Progenitor cell of endocrine pancreas (in vitro differentiated cells): ENCODE measurements around the gene NPTN. TPM values are rescaled to one million over a fixed set of nuclear protein-coding genes. Genes with fewer than 3 reads are reported as not detected.

Experiments
- DNase-seq: peaks from one replicate; pipeline ENCODE4 v3.0.0; 2021; ENCODE audit warnings: low spot score; ENCODE audit not compliant: unreplicated experiment
- H3K27ac Mint-ChIP-seq: 2 replicates; pipeline ENCODE4 v1.8.0; 2021; ENCODE audit warnings: mild to moderate bottlenecking, moderate library complexity, mixed read lengths
- H3K27me3 Mint-ChIP-seq: 2 replicates; pipeline ENCODE4 v1.8.0; 2021; ENCODE audit warnings: mixed read lengths
- H3K36me3 Mint-ChIP-seq: 2 replicates; pipeline ENCODE4 v1.8.0; 2022; ENCODE audit warnings: mixed read lengths; ENCODE audit not compliant: insufficient read depth
- H3K4me1 Mint-ChIP-seq: 2 replicates; pipeline ENCODE4 v1.8.0; 2021; ENCODE audit warnings: low read depth, mixed read lengths
- H3K4me3 Mint-ChIP-seq: 2 replicates; pipeline ENCODE4 v1.8.0; 2021; ENCODE audit warnings: low read depth, mild to moderate bottlenecking, moderate library complexity, mixed read lengths
- H3K9me3 Mint-ChIP-seq: 2 replicates; pipeline ENCODE4 v1.8.0; 2021; ENCODE audit warnings: low read depth, mixed read lengths
- CTCF ChIP-seq: fragments of 200-600 bp; sonication (generic); IDR thresholded peaks from one replicate; pipeline ENCODE4 v1.5.0; 2021; ENCODE audit warnings: antibody characterized with exemption, mild to moderate bottlenecking; ENCODE audit not compliant: unreplicated experiment
- total RNA-seq: library from RNA; stranded (reverse); gene quantifications from 2 replicates; pipeline ENCODE4 v1.2.1, GENCODE V29; 2021

NPTN gene
- total RNA-seq, 1 donor from 2014 or later = 81.1 TPM

- DNase-seq = no peak
- no peak for TF ChIP-seq CTCF
- peaks cover 2% of the 10 kb centered on the region for H3K9me3 Mint-ChIP-seq
- H3K36me3 Mint-ChIP-seq = no peaks in the 10 kb centered on the region
- no peak overlapping the region for H3K27ac Mint-ChIP-seq
- H3K4me1 Mint-ChIP-seq = peaks cover 1% of the 10 kb centered on the region
- no peak overlapping the region for H3K4me3 Mint-ChIP-seq
- H3K27me3 Mint-ChIP-seq = no peaks in the 10 kb centered on the region
Measured at GRCh38 chr15:73530649-73531048, 102.5 kb downstream of the NPTN start.

- no peak overlapping the region for H3K27ac Mint-ChIP-seq
- H3K36me3 Mint-ChIP-seq = no peaks in the 10 kb centered on the region
- no peak for TF ChIP-seq CTCF
- H3K4me1 Mint-ChIP-seq = peaks cover 1% of the 10 kb centered on the region
- peaks cover 2% of the 10 kb centered on the region for H3K9me3 Mint-ChIP-seq
- DNase-seq = no peak
- H3K27me3 Mint-ChIP-seq = no peaks in the 10 kb centered on the region
- no peak overlapping the region for H3K4me3 Mint-ChIP-seq
Measured at GRCh38 chr15:73527598-73527997, 105.6 kb downstream of the NPTN start.

- H3K9me3 Mint-ChIP-seq = no peaks in the 10 kb centered on the region
- no peak for DNase-seq
- no peaks in the 10 kb centered on the region for H3K27me3 Mint-ChIP-seq
- no peak overlapping the region for H3K27ac Mint-ChIP-seq
- TF ChIP-seq CTCF = no peak
- H3K36me3 Mint-ChIP-seq = no peaks in the 10 kb centered on the region
- no peaks in the 10 kb centered on the region for H3K4me1 Mint-ChIP-seq
- no peak overlapping the region for H3K4me3 Mint-ChIP-seq
Measured at GRCh38 chr15:73524919-73525318, 108.3 kb downstream of the NPTN start.

- Mint-ChIP-seq H3K9me3 (no peaks in the 10 kb centered on the region), H3K4me1 (peaks cover 3% of the 10 kb centered on the region), H3K36me3 (no peaks in the 10 kb centered on the region), H3K27me3 (no peaks in the 10 kb centered on the region), H3K27ac (no peak overlapping the region), H3K4me3 (no peak overlapping the region)
- no peak for TF ChIP-seq CTCF
- no peak for DNase-seq
Measured at GRCh38 chr15:73522011-73522410, 111.2 kb downstream of the NPTN start.

- TF ChIP-seq CTCF = no peak
- no peak for DNase-seq
- H3K27me3 Mint-ChIP-seq = no peaks in the 10 kb centered on the region
- H3K9me3 Mint-ChIP-seq = no peaks in the 10 kb centered on the region
- H3K4me1 Mint-ChIP-seq = peaks cover 3% of the 10 kb centered on the region
- H3K27ac Mint-ChIP-seq = no peak overlapping the region
- no peaks in the 10 kb centered on the region for H3K36me3 Mint-ChIP-seq
- no peak overlapping the region for H3K4me3 Mint-ChIP-seq
Measured at GRCh38 chr15:73518876-73519733, 114.1 kb downstream of the NPTN start.
